Thyroid gland (tissue), 4 donors: ENCODE data around the gene RAB3B. TPM values are rescaled to one million over a fixed set of nuclear protein-coding genes. Genes with fewer than 3 reads are reported as not detected.
"Not testable (repeated sequence)": the region's sequence is repeated elsewhere in the genome, so short reads cannot be mapped to it uniquely, and the experiment has no call there.

Source experiments
- DNase-seq, 2 donors: peaks; one replicate each; pipeline ENCODE4 v3.0.0-alpha.2; 2019
- H3K27ac ChIP-seq, 3 donors: fragments of 200-600 bp; sonication (generic); 1 replicate in 2 of 3; 2 replicates in 1 of 3; pipeline ENCODE4 v1.5.1; 2016 to 2019; ENCODE audit warnings: mild to moderate bottlenecking in 1 of 3, moderate library complexity in 1 of 3
- H3K27me3 ChIP-seq: fragments of 200-600 bp; sonication (generic); one replicate; pipeline ENCODE4 v1.5.1; 2019
- H3K36me3 ChIP-seq, 2 donors: fragments of 200-600 bp; sonication (generic); one replicate each; pipeline ENCODE4 v1.5.1; 2016 to 2019
- H3K4me1 ChIP-seq, 2 donors: fragments of 200-600 bp; sonication (generic); one replicate each; pipeline ENCODE4 v1.5.1; 2017 to 2019
- H3K4me3 ChIP-seq, 3 donors: fragments of 200-600 bp; sonication (generic); replicated peaks in 1 of 3; 1 replicate in 2 of 3; 2 replicates in 1 of 3; pipeline ENCODE4 v1.5.1; 2016; ENCODE audit warnings: mild to moderate bottlenecking in 1 of 3
- H3K9me3 ChIP-seq: fragments of 200-600 bp; sonication (generic); one replicate; pipeline ENCODE4 v1.5.1; 2017
- CTCF ChIP-seq, 6 experiments: fragments of 200-600 bp in 3 of 6; fragments of 450-650 bp in 3 of 6; sonication (generic) in 3 of 6; IDR thresholded peaks; one replicate each; pipeline ENCODE4 v1.5.1; 2016 to 2019; ENCODE audit warnings: antibody characterized with exemption in 6 of 6, mild to moderate bottlenecking in 2 of 6, inconsistent platforms in 1 of 6, moderate library complexity in 1 of 6
- POLR2A ChIP-seq, 2 donors: fragments of 450-650 bp; IDR thresholded peaks; one replicate each; pipeline ENCODE4 v1.6.1; 2017; ENCODE audit warnings: antibody characterized with exemption in 2 of 2, mild to moderate bottlenecking in 2 of 2, moderate library complexity in 1 of 2
- WGBS, 2 donors: methylation state at CpG; one replicate each; pipeline ENCODE4 v1.1.5; 2017; 5-methylcytosine and 5-hydroxymethylcytosine counted together
- intact Hi-C: fragments of 100-400 bp; cut with DNase I; formaldehyde crosslinking; loops from one replicate; pipeline ENCODE4 v1.15.1; 2023
- total RNA-seq, 4 donors: library from RNA; depleted of rRNA; stranded (reverse); fragments of >200 nt; gene quantifications; one replicate each; pipeline ENCODE4 v1.2.3, GENCODE V29; 2016

The RAB3B gene
- total RNA-seq, 4 donors from 2014 or later: under 0.01 TPM; not detected in 3

GRCh38 chr1:51875836-51876235, 114.7 kb downstream of the RAB3B start:
- Histone ChIP-seq H3K36me3 (no peaks in the 10 kb centered on the region), H3K4me1 (peaks cover 22 to 25% of the 10 kb centered on the region in 2 donors), H3K9me3 (no peaks in the 10 kb centered on the region), H3K27me3 (no peaks in the 10 kb centered on the region), H3K27ac (no peak overlapping the region), H3K4me3 (no peak overlapping the region)
- TF ChIP-seq CTCF (IDR thresholded peaks at IDR 0.05): no peak
- TF ChIP-seq POLR2A (IDR thresholded peaks at IDR 0.05): no peak
- intact Hi-C loops: no loop called here
- DNase-seq: no peak

DNA sequence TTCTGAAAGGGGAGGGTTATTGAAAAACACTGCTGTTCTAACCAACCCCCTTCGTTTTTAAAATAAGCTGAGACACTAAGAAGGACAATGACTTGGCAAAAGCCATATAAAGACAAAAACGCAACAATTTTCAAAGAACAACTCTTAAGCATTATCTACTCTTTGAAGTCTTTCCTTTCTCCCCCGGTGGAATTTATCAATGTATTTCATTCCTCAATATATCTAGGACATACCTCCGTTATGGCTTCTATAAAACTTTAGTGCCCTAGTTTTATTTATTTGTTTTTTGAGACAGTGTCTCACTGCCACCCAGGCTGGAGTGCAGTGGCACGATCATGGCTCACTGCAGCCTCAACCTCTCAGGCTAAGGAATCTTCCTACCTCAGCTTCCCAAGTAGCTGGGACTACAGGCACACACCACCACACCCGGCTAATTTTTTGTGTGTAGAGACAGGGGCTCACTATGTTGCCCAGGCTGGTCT, 115.2 kb downstream of the RAB3B start:
- intact Hi-C loops: no loop called here
- Histone ChIP-seq H3K27ac (no peak overlapping the region), H3K27me3 (no peaks in the 10 kb centered on the region), H3K9me3 (no peaks in the 10 kb centered on the region), H3K4me3 (no peak overlapping the region), H3K4me1 (peaks cover 22 to 25% of the 10 kb centered on the region in 2 donors), H3K36me3 (no peaks in the 10 kb centered on the region)
- DNase-seq: no peak
- TF ChIP-seq CTCF (IDR thresholded peaks at IDR 0.05) (no peak), POLR2A (IDR thresholded peaks at IDR 0.05) (no peak)
- 75 to 83% methylated on average over 6 of the region's 6 CpGs for WGBS, 2 donors

- H3K27ac ChIP-seq, H3K4me3 ChIP-seq, intact Hi-C loops, H3K9me3 ChIP-seq, H3K36me3 ChIP-seq, DNase-seq, H3K27me3 ChIP-seq: not testable (repeated sequence)
- H3K4me1 ChIP-seq: peaks cover 22 to 25% of the 10 kb centered on the region in 2 donors
- WGBS, 2 donors: 93 to 100% methylated on average over 1 of the region's 1 CpG
Observed at GRCh38 chr1:51873270-51873669, 117.2 kb downstream of the RAB3B start.

GRCh38 chr1:51871351-51871975, 119.0 kb downstream of the RAB3B start:
- H3K9me3 ChIP-seq: no peaks in the 10 kb centered on the region
- peaks cover 14 to 17% of the 10 kb centered on the region in 2 donors for H3K4me1 ChIP-seq
- no peak overlapping the region for H3K4me3 ChIP-seq
- no peak for DNase-seq
- no peaks in the 10 kb centered on the region for H3K27me3 ChIP-seq
- H3K27ac ChIP-seq: no peak overlapping the region
- intact Hi-C loops: no loop called here
- no peaks in the 10 kb centered on the region for H3K36me3 ChIP-seq
- TF ChIP-seq CTCF (IDR thresholded peaks at IDR 0.05) (no peak), POLR2A (IDR thresholded peaks at IDR 0.05) (no peak)
- WGBS, 2 donors: 94 to 95% methylated on average over 6 of the region's 6 CpGs

DNA sequence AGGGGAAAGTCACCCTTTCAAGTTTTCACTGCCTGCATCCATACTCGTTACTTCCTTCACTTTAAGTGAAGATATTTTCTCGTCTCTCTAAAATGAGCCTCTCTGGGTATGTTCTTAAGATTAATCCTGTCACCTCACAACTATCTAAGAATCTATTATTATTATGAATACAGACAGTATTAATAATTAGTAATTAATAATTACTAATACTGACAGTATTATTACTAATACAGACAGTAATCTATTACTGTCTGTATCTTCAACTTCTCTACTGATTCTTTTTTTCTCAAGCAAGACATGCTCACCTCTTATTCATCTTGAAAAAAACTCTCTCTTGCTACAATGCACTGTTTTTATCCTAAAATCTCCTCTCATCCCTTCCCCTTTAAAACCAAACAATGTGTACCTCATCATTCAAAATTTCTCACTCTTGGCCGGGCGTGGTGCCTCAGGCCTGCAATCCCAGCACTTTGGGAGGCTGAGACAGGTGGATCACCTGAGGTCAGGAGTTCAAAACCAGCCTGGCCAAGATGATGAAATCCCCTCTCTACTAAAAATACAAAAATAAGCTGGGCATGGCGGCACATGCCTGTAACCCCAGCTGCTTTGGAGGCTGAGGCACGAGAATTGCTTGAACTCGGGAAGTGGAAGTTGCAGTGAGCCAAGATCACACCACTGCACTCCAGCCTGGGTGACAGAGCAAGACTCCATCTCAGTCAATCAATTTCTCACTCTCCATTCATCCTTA, 119.7 kb downstream of the RAB3B start:
- TF ChIP-seq CTCF (IDR thresholded peaks at IDR 0.05) (no peak), POLR2A (IDR thresholded peaks at IDR 0.05) (no peak)
- no peak for DNase-seq
- peaks cover 10% of the 10 kb centered on the region in 2 donors for H3K4me1 ChIP-seq
- no peak overlapping the region for H3K27ac ChIP-seq
- intact Hi-C loops: no loop called here
- no peaks in the 10 kb centered on the region for H3K27me3 ChIP-seq
- WGBS, 2 donors: 91 to 93% methylated on average over 7 of the region's 7 CpGs
- H3K9me3 ChIP-seq: no peaks in the 10 kb centered on the region
- no peaks in the 10 kb centered on the region for H3K36me3 ChIP-seq
- H3K4me3 ChIP-seq: no peak overlapping the region
